AG09319 (cell line): ENCODE data around the gene HMGCL.
"Not testable (repeated sequence)": the region's sequence is repeated elsewhere in the genome, so short reads cannot be mapped to it uniquely, and the experiment has no call there.

Experiments
- DNase-seq: peaks from one replicate; pipeline ENCODE4 v3.0.0-alpha.2; 2010; ENCODE audit warnings: low read depth; ENCODE audit errors: extremely low read depth
- CTCF ChIP-seq: IDR thresholded peaks from 2 replicates; pipeline ENCODE4 v1.5.1; 2011; ENCODE audit warnings: low read depth, mild to moderate bottlenecking, inconsistent platforms, low read length, moderate library complexity

The HMGCL gene

GRCh38 chr1:23843644-23844043 is 18.4 kb upstream of the HMGCL start:
- no peak for TF ChIP-seq CTCF
- no peak for DNase-seq

GRCh38 chr1:23838401-23838866 is 13.2 kb upstream of the HMGCL start:
- peak; percentile 5 for DNase-seq
- TF ChIP-seq CTCF: no peak

GRCh38 chr1:23837908-23838307 is 12.7 kb upstream of the HMGCL start:
- DNase-seq: no peak
- no peak for TF ChIP-seq CTCF

- no peak for DNase-seq
- TF ChIP-seq CTCF: no peak
These were observed 10.8 kb upstream of the HMGCL start for GRCh38 chr1:23836037-23836436.

- DNase-seq: not testable (repeated sequence)
These were observed 8.9 kb upstream of the HMGCL start for GRCh38 chr1:23834156-23834555.

- TF ChIP-seq CTCF: no peak
These were observed 2.5 kb upstream of the HMGCL start for GRCh38 chr1:23827717-23828116.

GRCh38 chr1:23826590-23826989 is 1.4 kb upstream of the HMGCL start:
- not testable (repeated sequence) for DNase-seq

More at GRCh38 chr1:23827717-23828116, 2.5 kb upstream of the HMGCL start:
- DNase-seq: no peak

GRCh38 chr1:23825762-23826522 is 713 bp upstream of the HMGCL start:
- DNase-seq: no peak
- no peak for TF ChIP-seq CTCF
